T-helper 2 cell treated with Interferon-gamma antibody and Interleukin-4, amounts not matched to agents 5 μg/mL and 100 μg/mL, for 36 hours (primary cell): ENCODE data around the gene SWT1.

ENCODE experiments used
- DNase-seq: peaks from one replicate; pipeline ENCODE4 v3.0.0; 2021; ENCODE audit warnings: low spot score
- H3K27ac Mint-ChIP-seq: one replicate; pipeline ENCODE4 v1.8.0; 2021; ENCODE audit warnings: mild to moderate bottlenecking, mixed read lengths
- H3K27me3 Mint-ChIP-seq: one replicate; pipeline ENCODE4 v1.8.0; 2021; ENCODE audit warnings: low read depth, mixed read lengths
- H3K36me3 Mint-ChIP-seq: one replicate; pipeline ENCODE4 v1.8.0; 2021; ENCODE audit warnings: low read depth, mixed read lengths
- H3K4me1 Mint-ChIP-seq: one replicate; pipeline ENCODE4 v1.8.0; 2021; ENCODE audit warnings: low read depth, mixed read lengths
- H3K4me3 Mint-ChIP-seq: one replicate; pipeline ENCODE4 v1.8.0; 2022; ENCODE audit warnings: mild to moderate bottlenecking, moderate library complexity, mixed read lengths
- H3K9me3 Mint-ChIP-seq: one replicate; pipeline ENCODE4 v1.8.0; 2021; ENCODE audit warnings: mixed read lengths

Gene SWT1

GRCh38 chr1:185265314-185265713 lies 108.3 kb downstream of the SWT1 start:
- no peak for DNase-seq
- H3K27me3 Mint-ChIP-seq, result peaks cover 4% of the 10 kb centered on the region
- no peak overlapping the region for H3K4me3 Mint-ChIP-seq
- no peaks in the 10 kb centered on the region for H3K36me3 Mint-ChIP-seq
- H3K4me1 Mint-ChIP-seq, result no peaks in the 10 kb centered on the region
- H3K27ac Mint-ChIP-seq, result no peak overlapping the region
- H3K9me3 Mint-ChIP-seq, result no peaks in the 10 kb centered on the region

GRCh38 chr1:185267301-185267700 lies 110.3 kb downstream of the SWT1 start:
- Mint-ChIP-seq H3K4me1 (no peaks in the 10 kb centered on the region), H3K27me3 (peaks cover 4% of the 10 kb centered on the region), H3K9me3 (no peaks in the 10 kb centered on the region), H3K36me3 (no peaks in the 10 kb centered on the region), H3K4me3 (no peak overlapping the region), H3K27ac (no peak overlapping the region)
- no peak for DNase-seq

GRCh38 chr1:185267701-185268100 lies 110.7 kb downstream of the SWT1 start:
- Mint-ChIP-seq H3K27me3 (peaks cover 4% of the 10 kb centered on the region), H3K4me1 (no peaks in the 10 kb centered on the region), H3K9me3 (no peaks in the 10 kb centered on the region), H3K27ac (no peak overlapping the region), H3K4me3 (no peak overlapping the region), H3K36me3 (no peaks in the 10 kb centered on the region)
- DNase-seq, result no peak

- H3K4me1 Mint-ChIP-seq, result no peaks in the 10 kb centered on the region
- H3K27ac Mint-ChIP-seq, result no peak overlapping the region
- DNase-seq, result no peak
- H3K4me3 Mint-ChIP-seq, result no peak overlapping the region
- H3K27me3 Mint-ChIP-seq, result peaks cover 4% of the 10 kb centered on the region
- H3K9me3 Mint-ChIP-seq, result no peaks in the 10 kb centered on the region
- no peaks in the 10 kb centered on the region for H3K36me3 Mint-ChIP-seq
Measured at GRCh38 chr1:185268352-185268751, 111.4 kb downstream of the SWT1 start.

- DNase-seq, result no peak
Measured at GRCh38 chr1:185271921-185272320, 115.0 kb downstream of the SWT1 start.

GRCh38 chr1:185279571-185279970 lies 122.6 kb downstream of the SWT1 start:
- Mint-ChIP-seq H3K9me3 (no peaks in the 10 kb centered on the region), H3K4me1 (peaks cover 10% of the 10 kb centered on the region), H3K36me3 (peaks cover 9% of the 10 kb centered on the region), H3K4me3 (no peak overlapping the region), H3K27ac (no peak overlapping the region), H3K27me3 (no peaks in the 10 kb centered on the region)
- DNase-seq, result no peak

More at GRCh38 chr1:185271921-185272320, 115.0 kb downstream of the SWT1 start:
- peaks cover 4% of the 10 kb centered on the region for H3K27me3 Mint-ChIP-seq
- no peaks in the 10 kb centered on the region for H3K9me3 Mint-ChIP-seq
- H3K36me3 Mint-ChIP-seq, result no peaks in the 10 kb centered on the region
- no peak overlapping the region for H3K27ac Mint-ChIP-seq
- no peak overlapping the region for H3K4me3 Mint-ChIP-seq
- H3K4me1 Mint-ChIP-seq, result no peaks in the 10 kb centered on the region

- Mint-ChIP-seq H3K4me3 (no peak overlapping the region), H3K4me1 (peaks cover 14% of the 10 kb centered on the region), H3K27ac (no peak overlapping the region), H3K36me3 (peaks cover 9% of the 10 kb centered on the region), H3K9me3 (no peaks in the 10 kb centered on the region), H3K27me3 (no peaks in the 10 kb centered on the region)
- no peak for DNase-seq
Measured at GRCh38 chr1:185280589-185280988, 123.6 kb downstream of the SWT1 start.

GRCh38 chr1:185281245-185281644 lies 124.3 kb downstream of the SWT1 start:
- peak; percentile 8 for DNase-seq
- no peaks in the 10 kb centered on the region for H3K27me3 Mint-ChIP-seq
- H3K4me1 Mint-ChIP-seq, result peaks cover 14% of the 10 kb centered on the region
- H3K9me3 Mint-ChIP-seq, result no peaks in the 10 kb centered on the region
- peak overlapping the region; percentile 51 for H3K4me3 Mint-ChIP-seq
- H3K27ac Mint-ChIP-seq, result peak overlapping the region; percentile 49
- peaks cover 9% of the 10 kb centered on the region for H3K36me3 Mint-ChIP-seq

- Mint-ChIP-seq H3K9me3 (no peaks in the 10 kb centered on the region), H3K4me1 (peaks cover 23% of the 10 kb centered on the region), H3K27me3 (no peaks in the 10 kb centered on the region), H3K4me3 (no peak overlapping the region), H3K27ac (no peak overlapping the region), H3K36me3 (peaks cover 18% of the 10 kb centered on the region)
- no peak for DNase-seq
Measured at GRCh38 chr1:185284116-185284515, 127.1 kb downstream of the SWT1 start.

GRCh38 chr1:185284533-185285276 lies 127.7 kb downstream of the SWT1 start:
- H3K4me3 Mint-ChIP-seq, result no peak overlapping the region
- DNase-seq, result no peak
- H3K27ac Mint-ChIP-seq, result no peak overlapping the region
- H3K27me3 Mint-ChIP-seq, result no peaks in the 10 kb centered on the region
- peaks cover 28% of the 10 kb centered on the region for H3K4me1 Mint-ChIP-seq
- peaks cover 21% of the 10 kb centered on the region for H3K36me3 Mint-ChIP-seq
- H3K9me3 Mint-ChIP-seq, result peaks cover 3% of the 10 kb centered on the region

- H3K27ac Mint-ChIP-seq, result no peak overlapping the region
- H3K4me1 Mint-ChIP-seq, result peaks cover 18% of the 10 kb centered on the region
Measured at GRCh38 chr1:185287451-185287850, 130.5 kb downstream of the SWT1 start.

GRCh38 chr1:185288435-185288834 lies 131.5 kb downstream of the SWT1 start:
- H3K4me1 Mint-ChIP-seq, result peaks cover 22% of the 10 kb centered on the region
- H3K36me3 Mint-ChIP-seq, result peaks cover 32% of the 10 kb centered on the region
- no peak overlapping the region for H3K27ac Mint-ChIP-seq
- no peaks in the 10 kb centered on the region for H3K27me3 Mint-ChIP-seq
- no peak for DNase-seq
- peaks cover 6% of the 10 kb centered on the region for H3K9me3 Mint-ChIP-seq
- no peak overlapping the region for H3K4me3 Mint-ChIP-seq

More at GRCh38 chr1:185287451-185287850, 130.5 kb downstream of the SWT1 start:
- peaks cover 6% of the 10 kb centered on the region for H3K9me3 Mint-ChIP-seq
- H3K4me3 Mint-ChIP-seq, result no peak overlapping the region
- H3K27me3 Mint-ChIP-seq, result no peaks in the 10 kb centered on the region
- DNase-seq, result no peak
- H3K36me3 Mint-ChIP-seq, result peaks cover 27% of the 10 kb centered on the region

- Mint-ChIP-seq H3K27ac (no peak overlapping the region), H3K4me3 (no peak overlapping the region), H3K36me3 (peaks cover 46% of the 10 kb centered on the region), H3K4me1 (peaks cover 23% of the 10 kb centered on the region), H3K9me3 (peaks cover 6% of the 10 kb centered on the region), H3K27me3 (no peaks in the 10 kb centered on the region)
- DNase-seq, result no peak
Measured at GRCh38 chr1:185289880-185290279, 132.9 kb downstream of the SWT1 start.

- Mint-ChIP-seq H3K27ac (no peak overlapping the region), H3K4me3 (no peak overlapping the region), H3K4me1 (peaks cover 20% of the 10 kb centered on the region), H3K9me3 (peaks cover 6% of the 10 kb centered on the region), H3K27me3 (no peaks in the 10 kb centered on the region), H3K36me3 (peaks cover 56% of the 10 kb centered on the region)
- DNase-seq, result no peak
Measured at GRCh38 chr1:185291159-185291558, 134.2 kb downstream of the SWT1 start.

- no peak for DNase-seq
- Mint-ChIP-seq H3K4me3 (no peak overlapping the region), H3K4me1 (peaks cover 20% of the 10 kb centered on the region), H3K27me3 (no peaks in the 10 kb centered on the region), H3K27ac (no peak overlapping the region), H3K36me3 (peaks cover 59% of the 10 kb centered on the region), H3K9me3 (peaks cover 6% of the 10 kb centered on the region)
Measured at GRCh38 chr1:185291652-185292051, 134.7 kb downstream of the SWT1 start.
